PFSK-1 (cell line): Measurements from ENCODE around the gene KCNN1.

ENCODE experiments used
- REST ChIP-seq, 2 experiments: IDR thresholded peaks; 2 replicates each; pipeline versions ENCODE4 v1.6.1 to v1.8.0; 2011 to 2012; ENCODE audit warnings: low read depth in 2 of 2, low read length in 2 of 2, control low read depth in 1 of 2, inconsistent platforms in 1 of 2, mild to moderate bottlenecking in 1 of 2, moderate library complexity in 1 of 2; ENCODE audit not compliant: insufficient read depth in 1 of 2
- TAF1 ChIP-seq: IDR thresholded peaks from 2 replicates; pipeline ENCODE4 v1.6.1; 2012; ENCODE audit warnings: low read length, control low read depth, borderline replicate concordance; ENCODE audit not compliant: insufficient read depth

DNA sequence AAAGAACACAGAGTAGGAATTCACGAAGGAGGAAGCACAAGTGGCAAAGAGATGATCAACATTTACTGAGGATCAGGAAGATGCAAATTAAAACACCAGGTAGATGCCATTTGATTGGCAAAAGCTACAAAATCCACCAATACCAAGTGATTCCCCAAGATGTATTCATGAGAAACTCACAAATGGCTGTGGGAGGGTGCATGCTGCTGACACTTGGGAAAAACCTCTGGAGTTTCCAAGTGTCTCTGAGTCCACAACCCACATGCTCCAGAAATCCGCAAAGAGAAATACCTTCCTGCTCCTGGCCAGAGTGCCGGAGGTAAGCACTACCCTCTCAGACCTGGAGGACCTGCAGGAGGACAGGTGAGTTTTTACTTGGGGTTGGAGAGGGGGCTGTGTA lies 76.8 kb downstream of the KCNN1 start:
- TF ChIP-seq REST (IDR thresholded peaks at IDR 0.05; ENCODE audit: insufficient read depth in 1 of 2, low read depth in 2 of 2, low read length in 2 of 2), result no peak
- no peak for TF ChIP-seq TAF1
